Mesenchymal stem cell (in vitro differentiated cells and primary cell): ENCODE measurements around the gene NCOA1.

ENCODE experiments used
- DNase-seq: peaks from one replicate; pipeline ENCODE4 v3.0.0-alpha.2; 2013
- H2AFZ ChIP-seq: one replicate; pipeline ENCODE4 v1.6.1; 2013; ENCODE audit warnings: low read depth, mild to moderate bottlenecking, control low read depth, inconsistent platforms, low read length, moderate library complexity
- H2AK5ac ChIP-seq: 2 replicates; pipeline ENCODE4 v1.6.1; 2013; ENCODE audit warnings: low read length, moderate library complexity, mild to moderate bottlenecking, inconsistent platforms; ENCODE audit not compliant: severe bottlenecking
- H2BK120ac ChIP-seq: one replicate; pipeline ENCODE4 v1.6.1; 2013; ENCODE audit warnings: low read depth, mild to moderate bottlenecking, inconsistent platforms, low read length, moderate library complexity
- H2BK12ac ChIP-seq, 2 experiments: one replicate each; pipeline ENCODE4 v1.6.1; 2013; ENCODE audit warnings: inconsistent platforms in 2 of 2, low read length in 2 of 2, mild to moderate bottlenecking in 2 of 2, moderate library complexity in 2 of 2, control low read depth in 1 of 2
- H2BK15ac ChIP-seq: one replicate; pipeline ENCODE4 v1.6.1; 2013; ENCODE audit warnings: mild to moderate bottlenecking, low read depth, inconsistent platforms; ENCODE audit not compliant: poor library complexity, severe bottlenecking
- H2BK5ac ChIP-seq: 2 replicates; pipeline ENCODE4 v1.6.1; 2013; ENCODE audit warnings: low read depth, mild to moderate bottlenecking, low read length, control low read depth, inconsistent platforms; ENCODE audit not compliant: poor library complexity, severe bottlenecking
- H3K14ac ChIP-seq, 2 experiments: one replicate each; pipeline ENCODE4 v1.6.1; 2013; ENCODE audit warnings: inconsistent platforms in 2 of 2, low read length in 2 of 2, control low read depth in 1 of 2, mild to moderate bottlenecking in 1 of 2, moderate library complexity in 1 of 2
- H3K18ac ChIP-seq, 2 experiments: one replicate each; pipeline ENCODE4 v1.6.1; 2013; ENCODE audit warnings: inconsistent platforms in 2 of 2, low read length in 2 of 2, control low read depth in 1 of 2, low read depth in 1 of 2, mild to moderate bottlenecking in 1 of 2
- H3K23ac ChIP-seq, 2 experiments: one replicate each; pipeline ENCODE4 v1.6.1; 2013; ENCODE audit warnings: inconsistent platforms in 2 of 2, low read length in 2 of 2, mild to moderate bottlenecking in 2 of 2, moderate library complexity in 2 of 2, control low read depth in 1 of 2
- H3K27ac ChIP-seq: 2 replicates; pipeline ENCODE4 v1.5.1; 2013; ENCODE audit warnings: mild to moderate bottlenecking, moderate library complexity, low read length, control low read depth, inconsistent platforms; ENCODE audit not compliant: poor library complexity, severe bottlenecking
- H3K27me3 ChIP-seq, 2 experiments: 2 replicates each; pipeline versions ENCODE4 v1.6.1 to v1.7.0; 2013; ENCODE audit warnings: low read length in 2 of 2, mild to moderate bottlenecking in 2 of 2, moderate library complexity in 2 of 2, control low read depth in 1 of 2, inconsistent platforms in 1 of 2; ENCODE audit not compliant: control insufficient read depth in 1 of 2, insufficient read depth in 1 of 2
- H3K36me3 ChIP-seq, 2 experiments: 2 replicates each; pipeline versions ENCODE4 v1.6.1 to v1.7.0; 2013; ENCODE audit warnings: low read length in 2 of 2, control low read depth in 1 of 2, inconsistent platforms in 1 of 2, low read depth in 1 of 2, mild to moderate bottlenecking in 1 of 2; ENCODE audit not compliant: insufficient read depth in 2 of 2, control insufficient read depth in 1 of 2
- H3K4ac ChIP-seq, 2 experiments: one replicate each; pipeline ENCODE4 v1.6.1; 2013; ENCODE audit warnings: inconsistent platforms in 2 of 2, low read length in 2 of 2, mild to moderate bottlenecking in 2 of 2, moderate library complexity in 2 of 2, control low read depth in 1 of 2, low read depth in 1 of 2
- H3K4me1 ChIP-seq: 2 replicates; pipeline ENCODE4 v1.6.1; 2013; ENCODE audit warnings: low read depth, low read length, control low read depth; ENCODE audit not compliant: control insufficient read depth, insufficient read depth
- H3K4me2 ChIP-seq: 2 replicates; pipeline ENCODE4 v1.6.1; 2013; ENCODE audit warnings: low read length, mild to moderate bottlenecking, inconsistent platforms; ENCODE audit not compliant: poor library complexity, severe bottlenecking
- H3K4me3 ChIP-seq, 2 experiments: 2 replicates each; pipeline versions ENCODE4 v1.5.1 to v1.7.0; 2013; ENCODE audit warnings: low read length in 2 of 2, mild to moderate bottlenecking in 2 of 2, control low read depth in 1 of 2, low read depth in 1 of 2; ENCODE audit not compliant: insufficient read depth in 1 of 2
- H3K79me1 ChIP-seq: replicated peaks from 2 replicates; pipeline ENCODE4 v1.6.1; 2013; ENCODE audit warnings: mild to moderate bottlenecking, control low read depth, low read length, inconsistent platforms; ENCODE audit not compliant: poor library complexity, severe bottlenecking
- H3K9ac ChIP-seq: 2 replicates; pipeline ENCODE4 v1.7.0; 2013; ENCODE audit warnings: mild to moderate bottlenecking, low read length, moderate library complexity
- H3K9me3 ChIP-seq: 2 replicates; pipeline ENCODE4 v1.7.0; 2013; ENCODE audit warnings: mild to moderate bottlenecking, low read length; ENCODE audit not compliant: control insufficient read depth
- H4K8ac ChIP-seq: one replicate; pipeline ENCODE4 v1.6.1; 2013; ENCODE audit warnings: inconsistent platforms, mild to moderate bottlenecking, low read length, moderate library complexity
- H4K91ac ChIP-seq: one replicate; pipeline ENCODE4 v1.6.1; 2013; ENCODE audit warnings: mild to moderate bottlenecking, low read length, inconsistent platforms
- WGBS: methylation state at CpG from one replicate; pipeline ENCODE4 v1.1.7; 2013; ENCODE audit warnings: mixed read lengths; 5-methylcytosine and 5-hydroxymethylcytosine counted together

The NCOA1 gene

DNA sequence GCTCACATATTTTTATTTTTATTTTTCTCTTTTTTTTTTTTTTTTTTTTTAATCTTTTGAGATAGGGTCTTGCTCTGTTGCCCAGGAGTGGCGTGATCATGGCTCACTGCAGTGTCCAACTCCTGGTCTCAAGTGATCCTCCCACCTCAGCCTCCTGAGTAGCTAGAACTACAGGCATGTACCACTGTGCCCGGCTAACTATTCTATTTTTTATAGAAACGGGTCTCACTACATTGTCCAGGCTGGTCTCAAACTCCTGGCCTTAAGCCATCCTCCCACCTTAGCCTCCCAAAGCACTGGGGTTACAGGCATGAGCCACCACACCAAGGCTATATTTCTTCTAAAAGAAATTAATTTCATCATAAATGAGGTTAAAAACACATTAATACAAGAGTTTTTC lies 256.2 kb downstream of the NCOA1 start:
- Histone ChIP-seq H2AK5ac (no peak overlapping the region), H3K27me3 (no peaks in the 10 kb centered on the region), H2BK12ac (no peak overlapping the region), H3K27ac (no peak overlapping the region), H3K79me1 (no peaks in the 10 kb centered on the region), H3K4me2 (no peak overlapping the region), H3K36me3 (peaks cover 3 to 19% of the 10 kb centered on the region in 2 experiments), H2BK5ac (no peak overlapping the region), H4K91ac (no peak overlapping the region), H3K4ac (no peak overlapping the region), H3K4me3 (no peak overlapping the region), H2BK15ac (no peak overlapping the region), H3K9ac (no peak overlapping the region), H3K4me1 (no peaks in the 10 kb centered on the region), H2AFZ (no peak overlapping the region), H3K23ac (no peak overlapping the region), H3K9me3 (no peaks in the 10 kb centered on the region), H4K8ac (no peak overlapping the region), H3K14ac (no peak overlapping the region), H2BK120ac (no peak overlapping the region), H3K18ac (no peak overlapping the region)
- DNase-seq, result no peak
- 98% methylated on average over 3 of the region's 3 CpGs for WGBS

DNA sequence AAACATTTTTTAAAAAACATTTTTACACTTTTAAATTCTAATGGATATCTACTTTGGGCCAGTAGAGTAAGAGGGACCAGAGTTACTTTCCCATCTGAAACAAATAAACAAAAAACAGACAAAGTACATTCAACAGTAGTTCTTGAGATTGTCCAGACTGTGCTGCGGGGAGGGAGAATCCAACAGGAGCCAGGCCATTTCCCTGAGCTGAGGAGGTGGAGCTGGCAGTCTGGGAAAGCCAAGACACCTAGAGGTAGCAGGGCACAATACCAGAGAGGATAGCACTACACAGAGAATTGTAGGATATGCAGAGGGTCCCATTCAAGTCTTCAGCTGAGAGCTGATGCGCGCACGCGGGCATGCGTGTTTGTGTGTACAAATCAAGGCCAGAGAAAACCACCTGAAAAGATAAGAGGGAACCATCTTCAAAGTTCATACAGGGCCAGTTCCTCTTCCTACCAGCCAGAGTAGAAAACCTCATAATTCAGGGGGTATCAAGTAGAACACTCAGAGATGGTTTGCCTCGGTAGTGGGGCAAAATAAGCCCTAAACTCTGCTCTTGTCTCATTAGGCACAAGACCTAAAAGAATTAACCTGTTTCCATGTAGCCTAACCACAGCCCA lies 258.1 kb downstream of the NCOA1 start:
- Histone ChIP-seq H3K79me1 (no peaks in the 10 kb centered on the region), H3K23ac (peak overlapping the region in 1 of 2 experiments; percentile 5), H2BK12ac (no peak overlapping the region), H3K36me3 (peaks cover 6 to 34% of the 10 kb centered on the region in 2 experiments), H2AFZ (no peak overlapping the region), H3K9ac (no peak overlapping the region), H3K14ac (peak overlapping the region in 1 of 2 experiments; percentile 55), H3K4ac (peak overlapping the region in 1 of 2 experiments; percentile 28), H3K4me1 (no peaks in the 10 kb centered on the region), H3K27ac (no peak overlapping the region), H2BK5ac (no peak overlapping the region), H3K4me3 (no peak overlapping the region), H4K8ac (no peak overlapping the region), H3K4me2 (no peak overlapping the region), H4K91ac (no peak overlapping the region), H3K27me3 (no peaks in the 10 kb centered on the region), H3K18ac (no peak overlapping the region), H2BK15ac (no peak overlapping the region), H3K9me3 (no peaks in the 10 kb centered on the region), H2BK120ac (no peak overlapping the region), H2AK5ac (no peak overlapping the region)
- peak; percentile 46 for DNase-seq
- WGBS, result 83% methylated on average over 7 of the region's 7 CpGs

DNA sequence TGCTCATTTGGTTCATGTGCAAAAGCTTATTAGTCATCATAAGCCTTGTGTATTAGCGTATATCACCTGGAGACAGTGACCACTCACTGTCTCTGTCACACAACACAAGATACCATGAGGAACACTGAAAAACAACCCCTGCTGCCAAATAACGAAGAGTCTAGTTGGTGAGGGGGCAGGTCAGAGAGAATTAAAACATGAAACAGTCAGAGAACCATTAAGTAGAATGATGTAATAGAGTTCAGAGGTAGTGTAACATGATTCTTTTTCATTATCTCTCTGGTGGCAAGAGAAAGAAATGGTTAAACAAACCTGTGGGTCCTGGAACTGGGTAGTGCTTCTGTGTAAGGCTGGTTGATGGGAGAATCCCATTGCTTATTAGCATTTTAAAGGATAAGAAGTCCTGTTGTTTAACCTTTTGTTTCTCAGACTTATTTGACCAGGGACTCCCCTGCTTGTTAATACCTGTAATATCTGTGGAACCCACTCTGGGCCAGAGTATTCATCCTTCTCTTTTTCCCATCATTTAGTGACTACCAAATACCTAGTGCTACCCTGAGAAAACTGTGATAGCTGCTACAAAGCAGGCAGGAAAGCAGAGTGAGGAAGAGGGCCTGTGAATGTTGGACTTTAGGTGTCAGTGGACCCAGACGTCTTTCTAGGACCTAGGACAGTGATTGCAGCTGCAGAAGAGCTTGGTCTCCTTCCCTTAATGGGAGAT lies 264.1 kb downstream of the NCOA1 start:
- H3K4ac ChIP-seq, result no peak overlapping the region
- H3K4me1 ChIP-seq, result no peaks in the 10 kb centered on the region
- no peak overlapping the region for H2AK5ac ChIP-seq
- H3K9ac ChIP-seq, result no peak overlapping the region
- H3K4me2 ChIP-seq, result no peak overlapping the region
- DNase-seq, result no peak
- 91% methylated on average over 3 of the region's 3 CpGs for WGBS
- peaks cover 14 to 61% of the 10 kb centered on the region in 2 experiments for H3K36me3 ChIP-seq
- no peak overlapping the region for H3K27ac ChIP-seq
- H3K23ac ChIP-seq, result no peak overlapping the region
- no peaks in the 10 kb centered on the region for H3K79me1 ChIP-seq
- H2BK120ac ChIP-seq, result no peak overlapping the region
- no peak overlapping the region for H3K4me3 ChIP-seq
- H2AFZ ChIP-seq, result no peak overlapping the region
- H2BK5ac ChIP-seq, result no peak overlapping the region
- H3K14ac ChIP-seq, result no peak overlapping the region
- H3K9me3 ChIP-seq, result no peaks in the 10 kb centered on the region
- no peak overlapping the region for H2BK12ac ChIP-seq
- no peak overlapping the region for H4K91ac ChIP-seq
- no peak overlapping the region for H4K8ac ChIP-seq
- H3K27me3 ChIP-seq, result no peaks in the 10 kb centered on the region
- no peak overlapping the region for H2BK15ac ChIP-seq
- no peak overlapping the region for H3K18ac ChIP-seq

DNA sequence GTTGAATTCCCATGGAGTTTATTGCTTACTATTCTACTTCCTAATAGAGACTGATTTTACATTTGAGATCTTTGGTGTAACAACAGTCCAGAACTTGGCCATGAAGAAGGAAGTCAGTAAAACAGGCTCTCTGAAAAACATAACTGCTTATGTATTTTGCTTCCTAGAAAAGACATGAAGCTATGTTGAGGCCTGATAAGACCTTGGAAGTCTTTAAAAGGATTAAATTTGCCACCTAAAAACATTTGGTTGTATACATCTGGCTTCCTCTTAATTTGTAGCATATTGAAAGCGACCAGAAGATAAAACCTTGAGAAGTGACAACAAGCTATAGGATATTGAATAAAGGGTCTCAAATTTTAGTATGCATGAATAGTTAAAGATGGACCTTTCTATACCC lies 265.7 kb downstream of the NCOA1 start:
- no peak overlapping the region for H3K4ac ChIP-seq
- DNase-seq, result no peak
- no peak overlapping the region for H4K91ac ChIP-seq
- peaks cover 14 to 66% of the 10 kb centered on the region in 2 experiments for H3K36me3 ChIP-seq
- no peak overlapping the region for H3K4me2 ChIP-seq
- no peak overlapping the region for H2BK15ac ChIP-seq
- no peaks in the 10 kb centered on the region for H3K4me1 ChIP-seq
- no peaks in the 10 kb centered on the region for H3K9me3 ChIP-seq
- H4K8ac ChIP-seq, result no peak overlapping the region
- H2BK120ac ChIP-seq, result no peak overlapping the region
- no peak overlapping the region for H3K9ac ChIP-seq
- no CpG with 5 or more reads among the region's 1 CpG for WGBS
- no peaks in the 10 kb centered on the region for H3K79me1 ChIP-seq
- no peak overlapping the region for H2AFZ ChIP-seq
- H3K18ac ChIP-seq, result no peak overlapping the region
- no peak overlapping the region for H3K27ac ChIP-seq
- H3K4me3 ChIP-seq, result no peak overlapping the region
- no peak overlapping the region for H2AK5ac ChIP-seq
- H3K27me3 ChIP-seq, result no peaks in the 10 kb centered on the region
- no peak overlapping the region for H2BK5ac ChIP-seq
- H2BK12ac ChIP-seq, result no peak overlapping the region
- no peak overlapping the region for H3K14ac ChIP-seq
- H3K23ac ChIP-seq, result no peak overlapping the region
